ENCODE measurements around the gene REXO2.

GRCh38 chr11:114416441-114416961 is 22.8 kb upstream of the REXO2 start:
- TF ChIP-seq EZH2 (IDR thresholded peaks at IDR 0.05), result no peak
- TF ChIP-seq POLR2AphosphoS5 (IDR thresholded peaks at IDR 0.05; ENCODE audit: borderline replicate concordance, low read depth, low read length), result no peak

Data from SK-N-MC (cell line).